PC-3 (cell line): Measurements from ENCODE around the gene DEFB108B. TPM values are rescaled to one million over a fixed set of nuclear protein-coding genes. Genes with fewer than 3 reads are reported as not detected.
"Not testable (repeated sequence)": the region's sequence is repeated elsewhere in the genome, so short reads cannot be mapped to it uniquely, and the experiment has no call there.

Experiments
- ATAC-seq: fragments of 200-7000 bp; cut with Tn5 transposase; 2 replicates; pipeline ENCODE4 v1.9.1; 2020; ENCODE audit warnings: mild to moderate bottlenecking, moderate library complexity
- BruUV-seq: library from RNA; stranded (reverse); fragments of 400-500 nt; replicated peaks from 2 replicates; lab custom pipeline; 2021; lab: Mats Ljungman, UMichigan
- CTCF ChIA-PET: fragments of 300-600 bp; sonication (Branson Sonifier 250); formaldehyde crosslinking; loops from one replicate; lab custom pipeline; 2022; ENCODE audit warnings: antibody characterized with exemption; lab: Charles Lee
- POLR2A ChIA-PET: fragments of 300-600 bp; sonication (Branson Sonifier 250); formaldehyde crosslinking; loops from one replicate; lab custom pipeline; 2022; ENCODE audit warnings: antibody characterized with exemption; ENCODE audit not compliant: unreplicated experiment; lab: Charles Lee
- DNase-seq: peaks from one replicate; pipeline ENCODE4 v3.0.0-alpha.2; 2015
- H2AFZ ChIP-seq: fragments of 300-600 bp; sonication (generic); 2 replicates; pipeline ENCODE4 v1.6.0; 2016; ENCODE audit warnings: antibody characterized with exemption, low read length
- H3F3A ChIP-seq: fragments of 300-600 bp; sonication (generic); one replicate; pipeline ENCODE4 v1.6.0; 2017; ENCODE audit warnings: antibody characterized with exemption, low read length, control low read depth, mild to moderate bottlenecking; ENCODE audit not compliant: unreplicated experiment
- H3K27ac ChIP-seq: fragments of 300-600 bp; sonication (generic); 2 replicates; pipeline ENCODE4 v1.5.1; 2016; ENCODE audit warnings: mild to moderate bottlenecking, low read length
- H3K27me3 ChIP-seq: fragments of 300-600 bp; sonication (generic); 2 replicates; pipeline ENCODE4 v1.6.1; 2016; ENCODE audit warnings: low read length, mixed read lengths
- H3K36me3 ChIP-seq: fragments of 300-600 bp; sonication (generic); 2 replicates; pipeline ENCODE4 v1.6.1; 2016; ENCODE audit warnings: low read depth, mixed run types, low read length, mixed read lengths
- H3K4me1 ChIP-seq: fragments of 300-600 bp; sonication (generic); 2 replicates; pipeline ENCODE4 v1.5.1; 2016; ENCODE audit warnings: low read length; ENCODE audit not compliant: insufficient read depth
- H3K4me2 ChIP-seq: fragments of 300-600 bp; sonication (generic); 2 replicates; pipeline ENCODE4 v1.6.0; 2016; ENCODE audit warnings: low read length
- H3K4me3 ChIP-seq: fragments of 300-600 bp; sonication (generic); 2 replicates; pipeline ENCODE4 v1.5.1; 2016; ENCODE audit warnings: mild to moderate bottlenecking, low read length, mixed read lengths
- H3K79me2 ChIP-seq: fragments of 300-600 bp; sonication (generic); 2 replicates; pipeline ENCODE4 v1.6.1; 2017; ENCODE audit warnings: low read length, mixed read lengths
- H3K9ac ChIP-seq: fragments of 300-600 bp; sonication (generic); 2 replicates; pipeline ENCODE4 v1.6.0; 2016; ENCODE audit warnings: mild to moderate bottlenecking, low read length
- H3K9me2 ChIP-seq: fragments of 300-600 bp; sonication (generic); replicated peaks from 2 replicates; pipeline ENCODE4 v1.6.1; 2016; ENCODE audit warnings: mixed run types, low read length, mixed read lengths
- H3K9me3 ChIP-seq: fragments of 300-600 bp; sonication (generic); 2 replicates; pipeline ENCODE4 v1.6.1; 2016; ENCODE audit warnings: low read length, mixed read lengths
- H4K20me1 ChIP-seq: fragments of 300-600 bp; sonication (generic); 2 replicates; pipeline ENCODE4 v1.6.1; 2016; ENCODE audit warnings: low read length, mixed read lengths
- intact Hi-C: fragments of 100-400 bp; cut with micrococcal nuclease; formaldehyde crosslinking; loops from 2 replicates; pipeline ENCODE4 v1.9.0; 2023
- total RNA-seq: library from RNA; depleted of rRNA; stranded (reverse); fragments of >200 nt; gene quantifications from 2 replicates; pipeline ENCODE4 v1.2.3, GENCODE V29; 2014
- TF ChIP-seq, protein P1 (sequence below): fragments of 300-600 bp; sonication (generic); conservative IDR thresholded peaks from 2 replicates; pipeline ENCODE4 v1.5.1; 2017; ENCODE audit warnings: antibody characterized with exemption, low read depth, mild to moderate bottlenecking, low read length

DEFB108B gene
- total RNA-seq, 1 experiment from 2014 or later: not detected

DNA sequence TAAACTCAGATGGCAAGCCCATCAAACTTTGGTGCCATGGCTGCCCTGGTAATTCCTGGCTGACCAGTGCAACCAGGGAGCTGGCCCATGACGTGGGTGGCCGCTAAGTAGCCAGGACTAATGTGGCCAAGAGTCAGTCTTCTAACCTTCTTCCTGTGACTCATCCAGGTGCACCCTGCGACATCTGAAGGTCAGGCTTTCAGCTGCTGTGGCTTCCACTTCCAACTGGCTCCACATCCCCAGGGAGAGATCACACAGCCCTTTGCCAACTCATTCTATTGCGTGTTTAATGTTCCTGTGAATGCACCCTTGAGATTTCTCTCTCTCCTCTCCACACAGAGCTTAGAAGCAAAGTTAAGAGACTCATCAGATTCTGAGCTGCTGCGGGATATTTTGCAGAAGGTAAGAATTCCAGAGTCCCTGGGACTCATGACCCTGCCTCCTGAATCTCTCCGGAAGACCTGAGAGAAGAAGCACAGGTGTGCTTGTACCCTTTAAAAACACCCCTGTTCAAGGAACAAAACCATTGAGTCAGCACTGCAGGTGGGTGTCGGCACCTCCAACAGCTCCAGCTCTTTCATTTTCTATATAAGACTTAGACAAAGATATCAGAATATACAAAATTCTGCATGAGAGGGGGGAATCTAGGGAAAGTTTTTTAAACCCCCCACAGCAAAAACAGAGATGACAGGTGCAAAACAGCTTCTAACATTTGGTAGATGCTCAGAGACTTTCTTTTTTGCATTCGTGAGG lies 43.4 kb upstream of the DEFB108B start:
- POLR2A ChIA-PET, intact Hi-C loops: not testable (repeated sequence)

DNA sequence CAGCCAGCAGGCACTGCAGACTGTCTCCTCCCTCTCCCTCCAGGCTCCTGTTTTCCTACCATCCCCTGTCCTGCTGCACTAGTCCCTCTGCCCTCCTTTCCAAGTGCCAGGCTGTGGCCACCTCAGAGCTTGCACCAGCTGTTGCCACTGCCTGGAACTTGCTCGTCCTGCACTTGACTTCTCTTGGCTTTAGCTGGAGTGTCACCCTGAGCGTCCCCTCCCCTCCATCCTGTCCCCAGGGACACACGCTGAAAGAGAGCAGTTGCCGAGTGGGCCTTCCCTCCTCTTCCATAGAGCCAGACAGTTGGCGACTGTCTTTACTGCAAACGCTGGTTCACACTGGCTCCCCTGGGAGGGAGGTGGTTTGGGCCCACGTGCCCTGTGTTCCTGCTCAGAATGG lies 41.9 kb upstream of the DEFB108B start:
- H3K27ac ChIP-seq, DNase-seq, H3K9ac ChIP-seq, H3K27me3 ChIP-seq, H2AFZ ChIP-seq, H3K9me2 ChIP-seq, H3K36me3 ChIP-seq, H4K20me1 ChIP-seq, intact Hi-C loops, H3F3A ChIP-seq, H3K9me3 ChIP-seq, H3K4me3 ChIP-seq, CTCF ChIA-PET, H3K79me2 ChIP-seq, POLR2A ChIA-PET, H3K4me2 ChIP-seq, ATAC-seq, BruUV-seq: not testable (repeated sequence)
- peaks cover 42% of the 10 kb centered on the region for H3K4me1 ChIP-seq

More for the DNA sequence above, 43.4 kb upstream of the DEFB108B start:
- H3K27ac ChIP-seq: peak overlapping the region; percentile 99
- H3K36me3 ChIP-seq, CTCF ChIA-PET, H2AFZ ChIP-seq, H3K9me2 ChIP-seq, BruUV-seq, H3K9me3 ChIP-seq, H4K20me1 ChIP-seq, H3K79me2 ChIP-seq, H3K4me3 ChIP-seq, H3F3A ChIP-seq, ATAC-seq, H3K27me3 ChIP-seq: not testable (repeated sequence)
- DNase-seq: peak; percentile 66
- peaks cover 38% of the 10 kb centered on the region for H3K4me1 ChIP-seq
- 0 out of 2 replicates have a peak overlapping the region, but pooled peaks have one; percentile 100 for H3K9ac ChIP-seq
- H3K4me2 ChIP-seq: peak overlapping the region; percentile 99

DNA sequence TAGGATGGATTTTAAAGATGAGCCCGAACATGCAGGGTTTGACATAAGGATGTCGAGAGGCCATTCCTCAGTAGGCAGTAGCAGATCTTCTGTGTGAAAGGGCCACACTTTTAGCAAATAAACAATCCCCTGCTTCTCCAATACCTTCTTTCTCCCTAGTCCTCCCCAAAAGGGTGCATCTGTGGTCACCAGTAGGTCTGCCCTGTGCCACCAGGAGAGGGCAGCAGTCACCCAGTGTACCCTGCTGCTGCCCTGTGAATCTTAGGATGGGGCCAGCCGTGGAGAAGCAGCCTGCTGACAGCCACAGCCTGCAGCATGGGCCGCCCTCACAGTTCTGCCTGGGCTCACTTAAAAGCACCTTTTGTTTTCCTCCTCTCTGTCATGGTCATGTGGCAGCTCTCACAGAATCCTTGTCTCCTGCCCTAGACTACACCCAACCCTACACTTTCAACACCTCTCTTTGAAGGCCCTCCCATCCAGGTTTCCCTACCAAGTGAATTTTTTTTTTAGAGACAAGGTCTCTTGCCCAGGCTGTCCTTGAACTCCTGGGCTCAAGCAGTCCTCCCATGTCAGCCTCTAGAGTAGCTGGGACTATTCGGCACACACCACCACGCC lies 40.3 kb upstream of the DEFB108B start:
- H3K9me2 ChIP-seq, ATAC-seq, H3K27ac ChIP-seq, H3K9ac ChIP-seq, CTCF ChIA-PET, BruUV-seq, POLR2A ChIA-PET, H3K36me3 ChIP-seq, H4K20me1 ChIP-seq, H2AFZ ChIP-seq, H3K4me3 ChIP-seq, H3K9me3 ChIP-seq, H3K4me2 ChIP-seq, H3F3A ChIP-seq, H3K27me3 ChIP-seq, H3K79me2 ChIP-seq: not testable (repeated sequence)
- peaks cover 42% of the 10 kb centered on the region for H3K4me1 ChIP-seq
- DNase-seq: peak; percentile 62
- intact Hi-C loops: loop anchor here (2.0 kb wide), 1 partner anchor 20 kb away; no protein-coding TSS in a partner anchor
- TF ChIP-seq, protein P1, sequence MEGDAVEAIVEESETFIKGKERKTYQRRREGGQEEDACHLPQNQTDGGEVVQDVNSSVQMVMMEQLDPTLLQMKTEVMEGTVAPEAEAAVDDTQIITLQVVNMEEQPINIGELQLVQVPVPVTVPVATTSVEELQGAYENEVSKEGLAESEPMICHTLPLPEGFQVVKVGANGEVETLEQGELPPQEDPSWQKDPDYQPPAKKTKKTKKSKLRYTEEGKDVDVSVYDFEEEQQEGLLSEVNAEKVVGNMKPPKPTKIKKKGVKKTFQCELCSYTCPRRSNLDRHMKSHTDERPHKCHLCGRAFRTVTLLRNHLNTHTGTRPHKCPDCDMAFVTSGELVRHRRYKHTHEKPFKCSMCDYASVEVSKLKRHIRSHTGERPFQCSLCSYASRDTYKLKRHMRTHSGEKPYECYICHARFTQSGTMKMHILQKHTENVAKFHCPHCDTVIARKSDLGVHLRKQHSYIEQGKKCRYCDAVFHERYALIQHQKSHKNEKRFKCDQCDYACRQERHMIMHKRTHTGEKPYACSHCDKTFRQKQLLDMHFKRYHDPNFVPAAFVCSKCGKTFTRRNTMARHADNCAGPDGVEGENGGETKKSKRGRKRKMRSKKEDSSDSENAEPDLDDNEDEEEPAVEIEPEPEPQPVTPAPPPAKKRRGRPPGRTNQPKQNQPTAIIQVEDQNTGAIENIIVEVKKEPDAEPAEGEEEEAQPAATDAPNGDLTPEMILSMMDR: peak; percentile 62

DNA sequence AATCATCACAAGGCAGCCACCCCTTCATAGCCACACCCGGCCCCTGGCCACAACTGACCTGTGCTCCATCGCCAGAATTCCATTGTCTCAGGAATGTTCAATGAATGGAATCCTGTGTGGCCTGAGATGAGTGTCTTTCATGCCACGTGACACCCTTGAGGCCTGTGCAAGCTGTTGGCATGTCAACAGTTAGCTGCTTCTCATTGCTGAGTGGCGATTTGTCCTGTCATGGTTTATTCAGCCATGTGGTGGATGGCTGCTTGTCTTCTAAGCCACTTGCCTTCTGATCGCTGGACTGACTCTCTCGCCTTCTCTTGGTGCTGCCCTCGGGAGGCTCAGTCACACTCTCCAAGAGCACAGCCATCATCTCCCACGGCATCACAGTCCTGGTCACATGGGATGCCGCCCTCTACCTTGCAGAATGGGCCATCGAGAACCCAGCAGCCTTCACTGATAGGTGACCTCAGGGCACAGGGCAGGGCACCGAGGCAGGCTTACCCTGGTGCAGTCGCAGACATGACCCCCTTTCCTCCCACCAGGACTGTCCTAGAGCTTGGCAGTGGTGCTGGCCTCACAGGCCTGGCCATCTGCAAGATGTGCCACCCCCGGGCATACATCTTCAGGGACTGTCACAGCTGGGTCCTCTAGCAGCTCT lies 38.5 kb upstream of the DEFB108B start:
- Histone ChIP-seq H3K4me1 (peaks cover 28% of the 10 kb centered on the region), H3K9ac (peak overlapping the region; percentile 37; the same call in 1 of the 2 replicates), H3K4me2 (0 out of 2 replicates have a peak overlapping the region, but pooled peaks have one; percentile 48), H3K27ac (peak overlapping the region; percentile 79)
- H3K36me3 ChIP-seq, H2AFZ ChIP-seq, H4K20me1 ChIP-seq, H3K27me3 ChIP-seq, H3K9me3 ChIP-seq, H3K9me2 ChIP-seq, H3K79me2 ChIP-seq, H3F3A ChIP-seq, POLR2A ChIA-PET, BruUV-seq, H3K4me3 ChIP-seq, intact Hi-C loops, ATAC-seq: not testable (repeated sequence)
- DNase-seq: peak; percentile 83
- CTCF ChIA-PET: interaction anchor here (0.6 kb wide), 1 partner anchor 230 kb away, joined by 5 read pairs; no protein-coding TSS in a partner anchor

DNA sequence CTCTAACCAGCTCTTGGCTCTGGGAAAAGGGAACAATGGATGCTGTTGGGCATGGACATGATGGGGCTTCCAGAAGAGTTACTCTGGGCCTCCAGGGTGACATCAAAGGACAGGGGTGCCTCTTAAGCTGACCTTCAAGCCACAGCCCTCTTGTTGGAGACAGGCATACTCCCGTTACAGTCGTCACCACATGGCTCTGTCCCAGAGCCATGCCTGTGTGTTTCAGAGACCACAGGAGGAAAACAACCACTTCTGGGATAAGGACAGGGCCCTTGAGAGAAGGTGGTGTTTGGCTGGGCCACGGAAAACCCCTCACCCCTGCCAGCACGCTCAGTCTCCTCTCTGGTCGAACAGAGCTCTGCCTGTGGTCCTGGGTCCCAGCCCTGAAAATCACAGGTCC lies 37.8 kb upstream of the DEFB108B start:
- intact Hi-C loops, H3K27me3 ChIP-seq, ATAC-seq, POLR2A ChIA-PET, DNase-seq, H3K4me2 ChIP-seq, H3K4me3 ChIP-seq, CTCF ChIA-PET, H3K9ac ChIP-seq, H3K36me3 ChIP-seq, H3K9me2 ChIP-seq, H3K9me3 ChIP-seq, H3F3A ChIP-seq, H2AFZ ChIP-seq, H4K20me1 ChIP-seq, BruUV-seq, H3K79me2 ChIP-seq: not testable (repeated sequence)
- Histone ChIP-seq H3K4me1 (peaks cover 22% of the 10 kb centered on the region), H3K27ac (peak overlapping the region; percentile 79; the same call in 1 of the 2 replicates)
